LoVo (cell line): Measurements from ENCODE around the gene CCDC88C.
"Not testable (repeated sequence)": the region's sequence is repeated elsewhere in the genome, so short reads cannot be mapped to it uniquely, and the experiment has no call there.

ENCODE experiments used
- DNase-seq: peaks from one replicate; pipeline ENCODE4 v3.0.0-alpha.2; 2016; ENCODE audit warnings: low spot score

The CCDC88C gene

DNA sequence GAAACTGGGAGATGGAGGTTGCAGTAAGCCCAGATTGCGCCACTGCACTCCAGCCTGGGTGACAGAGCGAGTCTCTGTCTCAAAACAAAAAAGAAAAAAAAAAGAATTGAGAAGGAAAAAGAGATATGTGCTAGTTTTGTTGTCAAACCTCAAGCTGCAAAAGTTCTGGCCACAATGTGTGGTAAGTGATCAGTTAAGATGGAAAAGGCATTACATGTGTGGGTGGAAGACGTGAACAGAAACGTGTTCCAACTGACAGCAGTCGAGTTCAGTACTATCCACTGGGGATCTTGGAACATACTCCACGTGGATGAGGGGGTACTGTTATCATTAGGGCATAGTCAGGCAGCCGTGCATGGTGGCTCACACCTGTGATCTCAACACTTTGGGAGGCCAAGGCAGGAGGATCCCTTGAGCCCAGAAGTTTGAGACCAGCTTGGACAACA, 190.4 kb downstream of the CCDC88C start:
- DNase-seq = no peak

GRCh38 chr14:91226360-91226759, 191.3 kb downstream of the CCDC88C start:
- DNase-seq = not testable (repeated sequence)

DNA sequence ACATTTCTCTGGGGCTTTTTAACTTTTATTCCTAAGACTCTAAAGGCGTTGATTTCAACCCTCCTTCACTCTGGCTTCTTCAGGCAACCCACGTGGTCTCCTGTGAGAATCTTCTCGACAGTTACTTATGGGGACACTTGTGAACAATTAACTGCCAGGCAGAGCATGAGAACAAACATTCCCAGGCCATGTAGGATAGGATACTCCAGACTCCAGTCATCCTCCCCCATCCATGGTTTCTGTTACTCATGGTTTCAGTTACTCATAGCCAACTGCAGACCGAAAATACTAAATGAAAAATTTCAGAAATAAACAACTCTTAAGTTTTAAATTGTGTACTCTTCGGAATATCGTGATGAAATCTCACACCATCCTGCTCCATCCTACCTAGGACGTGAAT, 192.6 kb downstream of the CCDC88C start:
- no peak for DNase-seq

GRCh38 chr14:91223028-91223783, 194.4 kb downstream of the CCDC88C start:
- DNase-seq = no peak
